Lower leg skin (tissue), 3 donors: ENCODE data around the gene SIRT5.

Experiments
- POLR2A ChIP-seq, 2 donors: fragments of 450-650 bp; IDR thresholded peaks; one replicate each; pipeline ENCODE4 v1.6.1; 2016 to 2017; ENCODE audit warnings: antibody characterized with exemption in 2 of 2, mild to moderate bottlenecking in 1 of 2, moderate library complexity in 1 of 2
- TF ChIP-seq, protein P1 (sequence below), 3 donors: fragments of 450-650 bp; IDR thresholded peaks; one replicate each; pipeline ENCODE4 v1.5.1; 2016; ENCODE audit warnings: antibody characterized with exemption in 3 of 3, mild to moderate bottlenecking in 3 of 3, moderate library complexity in 2 of 3

DNA sequence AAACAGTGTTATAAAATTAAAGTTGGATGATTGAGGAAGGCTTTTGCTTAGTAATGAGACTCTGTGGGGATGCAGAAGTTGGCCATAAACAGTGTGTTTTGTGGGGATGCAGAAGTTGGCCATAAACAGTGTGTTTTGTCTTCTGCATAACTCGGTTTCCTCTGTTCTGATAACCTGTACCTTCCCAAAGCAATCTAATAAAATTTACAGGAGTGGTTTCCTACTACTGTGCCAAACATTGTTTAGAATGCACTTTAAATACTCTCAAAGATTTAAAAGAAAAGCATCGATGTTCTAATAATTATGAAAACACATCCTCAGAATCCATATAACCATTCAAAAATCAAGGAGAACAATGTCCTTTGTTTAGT is 36.9 kb upstream of the SIRT5 start:
- TF ChIP-seq, protein P1, sequence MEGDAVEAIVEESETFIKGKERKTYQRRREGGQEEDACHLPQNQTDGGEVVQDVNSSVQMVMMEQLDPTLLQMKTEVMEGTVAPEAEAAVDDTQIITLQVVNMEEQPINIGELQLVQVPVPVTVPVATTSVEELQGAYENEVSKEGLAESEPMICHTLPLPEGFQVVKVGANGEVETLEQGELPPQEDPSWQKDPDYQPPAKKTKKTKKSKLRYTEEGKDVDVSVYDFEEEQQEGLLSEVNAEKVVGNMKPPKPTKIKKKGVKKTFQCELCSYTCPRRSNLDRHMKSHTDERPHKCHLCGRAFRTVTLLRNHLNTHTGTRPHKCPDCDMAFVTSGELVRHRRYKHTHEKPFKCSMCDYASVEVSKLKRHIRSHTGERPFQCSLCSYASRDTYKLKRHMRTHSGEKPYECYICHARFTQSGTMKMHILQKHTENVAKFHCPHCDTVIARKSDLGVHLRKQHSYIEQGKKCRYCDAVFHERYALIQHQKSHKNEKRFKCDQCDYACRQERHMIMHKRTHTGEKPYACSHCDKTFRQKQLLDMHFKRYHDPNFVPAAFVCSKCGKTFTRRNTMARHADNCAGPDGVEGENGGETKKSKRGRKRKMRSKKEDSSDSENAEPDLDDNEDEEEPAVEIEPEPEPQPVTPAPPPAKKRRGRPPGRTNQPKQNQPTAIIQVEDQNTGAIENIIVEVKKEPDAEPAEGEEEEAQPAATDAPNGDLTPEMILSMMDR (IDR thresholded peaks at IDR 0.05), result no peak
- TF ChIP-seq POLR2A (IDR thresholded peaks at IDR 0.05), result no peak
